ENCODE data around the gene INPP4A.

INPP4A gene

DNA sequence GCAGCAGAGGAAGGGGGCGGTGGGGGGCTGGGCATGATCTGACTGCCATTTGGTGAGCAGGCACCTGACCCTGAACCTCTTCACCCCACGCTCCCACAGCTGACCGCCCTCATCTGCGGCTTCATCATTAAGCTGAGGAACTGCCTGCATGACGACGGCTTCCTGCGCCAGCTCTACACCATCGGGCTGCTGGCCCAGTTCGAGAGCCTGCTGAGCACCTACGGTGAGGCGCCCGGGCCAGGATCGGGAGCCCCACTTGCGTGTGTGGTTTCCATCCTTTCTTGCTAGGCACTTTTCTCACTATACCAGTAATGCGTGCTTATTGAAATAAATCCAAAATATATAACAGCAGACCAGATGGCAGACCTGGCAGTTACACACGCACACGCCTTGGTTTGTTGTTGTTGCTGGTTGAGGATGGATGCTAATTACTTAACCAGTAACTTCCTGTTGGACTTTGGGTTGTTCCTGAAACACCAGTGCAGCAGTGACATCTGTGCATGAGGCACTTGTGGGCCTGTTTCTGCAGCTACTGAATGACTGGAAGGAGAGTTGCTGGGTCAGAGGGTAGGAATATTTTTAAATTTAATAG lies 120.0 kb downstream of the INPP4A start:
- DNase-seq (ENCODE audit: low read depth in 2 of 2), result no peak

DNA sequence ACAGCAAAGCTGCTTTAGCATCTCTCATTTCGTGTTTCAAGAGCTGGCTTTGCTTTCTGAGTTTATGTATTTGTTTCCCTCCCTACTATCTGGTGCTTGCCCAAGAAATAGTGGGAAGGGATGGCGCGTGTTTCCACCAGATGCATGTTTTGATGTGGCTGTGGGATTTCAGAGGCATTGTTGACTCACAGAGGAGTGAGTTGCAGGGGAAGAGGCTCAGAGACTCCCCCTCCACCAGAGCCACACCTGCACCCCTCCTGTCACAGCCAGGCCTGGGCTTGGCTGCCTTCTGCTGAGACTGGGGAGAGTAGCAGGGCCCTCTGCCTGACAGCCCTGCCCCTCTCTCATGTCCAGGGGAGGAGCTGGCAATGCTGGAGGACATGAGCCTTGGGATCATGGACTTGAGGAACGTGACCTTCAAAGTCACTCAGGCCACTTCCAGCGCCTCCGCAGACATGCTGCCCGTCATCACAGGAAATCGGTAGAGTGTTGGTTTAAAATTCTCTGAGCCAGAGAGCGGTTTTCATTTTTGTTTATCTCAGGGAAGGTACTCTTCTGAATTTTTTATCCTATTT lies 120.7 kb downstream of the INPP4A start:
- DNase-seq (ENCODE audit: low read depth in 2 of 2), result no peak

DNA sequence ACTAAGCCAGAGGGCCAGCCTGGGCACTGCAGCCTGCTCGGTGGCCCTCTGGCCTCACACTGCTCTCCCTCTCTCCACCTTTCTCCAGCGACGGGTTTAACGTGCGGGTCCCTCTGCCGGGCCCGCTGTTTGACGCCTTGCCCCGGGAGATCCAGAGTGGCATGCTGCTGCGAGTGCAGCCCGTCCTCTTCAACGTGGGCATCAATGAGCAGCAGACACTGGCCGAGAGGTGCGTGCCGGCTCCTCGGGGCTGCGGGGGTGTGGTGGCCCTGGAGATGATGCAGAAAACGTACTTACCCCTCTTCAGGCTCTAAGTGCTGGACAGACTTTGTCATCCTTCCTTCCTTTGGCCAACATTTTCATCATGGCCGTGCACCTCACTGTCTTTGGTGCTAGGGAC lies 121.3 kb downstream of the INPP4A start:
- DNase-seq (ENCODE audit: low read depth in 2 of 2), result no peak

DNA sequence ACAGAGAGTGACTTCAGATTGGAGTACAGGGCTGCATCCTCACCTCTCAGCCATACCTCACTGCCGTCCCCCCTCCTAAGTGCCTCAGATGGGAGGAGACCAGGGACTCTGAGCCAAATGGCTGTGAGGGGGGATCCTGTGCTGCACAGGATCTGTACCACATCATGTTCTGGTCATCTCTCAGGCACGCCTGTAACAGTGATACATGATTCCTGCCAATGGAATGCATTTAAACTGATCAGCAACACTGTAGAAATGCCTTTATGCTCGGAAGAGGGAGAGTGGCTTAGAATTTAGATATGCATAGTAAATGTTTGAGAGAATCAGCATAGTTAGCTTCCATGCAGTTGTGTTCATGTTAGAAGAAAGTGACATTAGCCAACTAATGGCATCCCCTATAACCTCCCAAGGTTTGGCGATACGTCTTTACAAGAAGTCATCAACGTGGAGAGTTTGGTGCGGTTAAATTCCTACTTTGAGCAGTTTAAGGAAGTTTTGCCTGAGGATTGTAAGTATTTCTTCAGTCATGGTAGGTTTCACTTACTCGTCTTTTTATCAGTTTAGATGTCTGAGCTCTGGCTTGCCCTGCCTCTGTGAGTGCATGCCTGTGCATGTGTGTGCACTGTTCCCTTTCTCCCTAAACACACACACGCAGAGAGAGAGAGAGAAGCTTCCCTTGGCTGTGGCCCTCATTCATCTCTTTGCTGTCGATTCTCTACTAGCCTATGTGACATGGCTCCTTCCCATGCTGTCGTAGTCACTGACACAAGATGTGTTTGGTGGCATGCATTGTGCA lies 123.7 kb downstream of the INPP4A start:
- no peak for DNase-seq (ENCODE audit: low read depth in 2 of 2)

DNA sequence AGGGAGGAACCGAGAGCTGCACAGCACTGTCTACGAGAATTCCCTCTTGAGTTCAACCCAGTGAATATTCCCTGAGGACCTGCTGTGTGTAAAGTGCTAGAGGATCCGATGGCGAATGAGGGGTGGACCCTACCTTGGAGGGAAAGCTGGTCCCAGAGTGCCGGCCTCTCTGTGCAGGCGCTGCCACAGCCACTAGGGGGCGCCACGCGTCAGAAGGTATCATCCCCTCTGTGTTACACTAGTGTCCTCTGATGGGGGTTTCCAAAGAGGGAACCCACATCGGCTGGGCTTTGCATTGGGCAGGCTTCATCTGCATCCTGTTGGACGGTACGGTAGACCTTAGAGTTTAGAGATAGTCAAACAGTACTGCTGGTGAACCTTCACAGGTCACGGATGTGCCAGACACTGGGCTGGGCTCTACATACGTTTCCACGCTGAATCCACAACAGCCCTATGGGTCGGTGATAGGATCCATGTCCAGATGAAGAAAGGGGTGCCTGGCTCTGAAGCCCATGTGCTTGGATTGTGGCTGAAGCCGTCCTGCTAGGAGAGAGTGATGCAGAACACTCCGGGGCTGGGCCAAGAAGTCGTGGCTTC lies 124.6 kb downstream of the INPP4A start:
- peak; percentile 36 to 59 for DNase-seq (ENCODE audit: low read depth in 2 of 2)

DNA sequence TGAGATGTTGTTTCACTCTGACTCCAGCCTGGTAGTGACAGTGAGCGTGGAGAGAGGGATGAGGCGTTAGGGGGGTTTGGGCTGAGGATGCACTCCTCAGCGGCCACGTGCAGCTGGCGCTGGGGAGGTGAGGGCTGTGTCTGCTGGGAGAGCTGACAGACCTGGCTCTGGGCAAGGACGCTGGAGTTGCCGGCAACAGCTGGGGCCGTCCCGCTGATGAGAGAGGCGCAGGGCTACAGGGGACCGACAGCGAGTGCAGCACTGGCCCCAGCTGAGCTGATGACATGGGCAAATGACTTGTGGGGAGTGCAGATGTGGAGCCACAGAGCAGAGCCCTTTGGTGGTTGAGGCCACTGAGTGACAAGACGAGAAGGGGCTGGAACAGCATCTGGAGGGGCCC lies 125.3 kb downstream of the INPP4A start:
- no peak for DNase-seq (ENCODE audit: low read depth in 2 of 2)

DNA sequence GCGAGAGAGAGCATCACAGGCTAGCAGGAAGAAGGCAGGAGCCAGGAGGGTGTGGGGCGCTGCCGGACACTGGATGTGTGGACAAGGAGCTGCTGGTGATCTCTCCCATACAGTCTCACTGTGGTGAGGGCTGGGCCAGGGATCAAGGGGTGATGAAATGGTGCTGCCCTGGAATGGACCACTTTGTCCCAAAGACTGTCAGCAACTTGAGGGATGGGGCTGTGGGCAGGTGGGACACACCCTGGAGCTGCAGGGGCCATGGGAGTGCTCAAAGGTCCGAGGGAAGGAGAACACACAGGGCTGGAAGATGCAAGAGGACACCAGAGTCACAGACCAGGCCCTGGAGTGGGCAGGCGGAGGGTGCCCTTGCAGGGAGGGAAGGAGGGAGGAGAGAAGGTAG lies 125.7 kb downstream of the INPP4A start:
- no peak for DNase-seq (ENCODE audit: low read depth in 2 of 2)

DNA sequence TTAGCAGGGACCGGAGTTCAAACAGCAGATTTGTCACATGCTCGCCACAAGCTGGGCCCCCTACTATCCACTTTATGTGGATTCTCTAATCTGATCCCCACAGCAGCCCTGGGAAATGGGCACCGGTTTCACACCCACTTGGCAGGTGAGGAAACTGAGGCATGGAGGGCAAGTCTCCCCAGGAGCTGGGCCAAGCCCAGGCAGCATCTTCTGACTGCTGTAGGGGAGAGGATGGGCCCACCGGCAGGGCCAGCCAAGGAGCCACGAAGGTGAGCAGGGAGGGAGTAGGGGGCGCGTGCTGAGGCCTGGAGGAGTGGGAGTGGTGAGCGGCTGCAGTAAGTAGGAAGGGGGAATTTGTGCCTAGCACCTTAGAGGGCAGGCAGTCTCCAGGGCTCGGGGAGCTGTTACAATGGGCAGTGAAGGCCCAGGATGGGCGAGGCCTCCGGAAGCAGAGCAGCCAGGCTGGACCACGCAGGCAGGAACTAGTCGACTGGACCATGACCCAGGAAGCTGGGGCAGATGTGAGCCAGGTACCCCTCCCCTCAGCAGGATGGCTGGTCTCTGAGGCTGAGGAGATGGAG lies 126.6 kb downstream of the INPP4A start:
- no peak for DNase-seq (ENCODE audit: low read depth in 2 of 2)

DNA sequence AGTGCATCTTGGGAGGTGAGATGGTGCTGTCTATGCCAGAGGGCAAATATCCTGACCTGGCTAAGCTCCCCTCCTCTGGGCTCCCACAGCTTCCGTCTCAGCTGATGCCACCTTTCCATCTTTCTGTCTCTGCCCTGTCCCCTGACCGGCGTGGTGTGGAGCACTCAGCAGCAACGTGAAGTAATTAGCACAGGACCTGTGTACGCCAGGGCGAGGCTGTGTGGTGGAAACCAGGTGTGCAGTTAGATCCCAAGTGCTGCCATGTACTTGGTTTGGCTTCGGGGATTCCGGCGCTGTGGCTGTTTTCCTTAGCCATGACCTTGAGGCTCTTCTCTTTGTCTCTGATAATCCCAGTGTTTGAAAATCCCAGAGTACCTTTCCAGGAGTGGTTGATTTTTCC lies 127.1 kb downstream of the INPP4A start:
- DNase-seq (ENCODE audit: low read depth in 2 of 2), result no peak

DNA sequence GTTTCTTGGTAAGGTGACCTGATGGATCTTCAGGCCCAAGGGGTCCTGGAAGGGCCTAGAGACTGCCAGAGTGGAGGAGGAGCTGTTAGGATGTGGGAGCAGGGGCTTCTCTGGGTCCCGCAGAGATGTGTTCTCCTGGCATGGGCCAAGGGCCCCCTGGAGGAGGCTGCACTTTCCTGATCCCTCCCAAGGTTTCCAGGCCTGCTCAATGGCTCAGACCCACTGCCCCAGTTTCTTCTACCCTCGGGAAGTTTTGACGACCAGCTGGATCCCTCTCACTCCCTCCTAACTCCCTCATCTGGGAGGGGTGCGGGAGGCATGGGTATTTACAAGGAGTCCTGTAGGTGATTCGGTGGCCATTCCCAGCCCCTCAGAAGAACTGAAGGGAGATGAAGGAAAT lies 127.6 kb downstream of the INPP4A start:
- DNase-seq (ENCODE audit: low read depth in 2 of 2), result no peak

DNA sequence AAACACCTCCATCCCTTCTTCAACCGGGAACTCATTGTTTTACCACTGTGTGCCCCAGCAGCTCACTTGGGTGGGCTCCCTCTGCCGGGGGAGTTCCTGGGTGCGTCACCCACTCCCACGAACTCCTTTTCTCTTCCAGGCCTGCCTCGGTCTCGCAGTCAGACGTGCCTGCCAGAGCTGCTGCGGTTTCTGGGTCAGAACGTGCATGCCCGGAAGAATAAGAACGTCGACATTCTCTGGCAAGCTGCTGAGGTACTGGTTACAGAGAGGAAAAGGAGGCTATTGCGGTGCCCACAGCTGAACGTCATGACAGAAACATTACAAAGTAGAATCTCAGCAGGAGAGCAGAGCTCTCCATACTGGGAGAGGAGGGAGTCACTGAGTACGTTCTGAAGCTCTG lies 128.0 kb downstream of the INPP4A start:
- DNase-seq (ENCODE audit: low read depth in 2 of 2), result no peak

DNA sequence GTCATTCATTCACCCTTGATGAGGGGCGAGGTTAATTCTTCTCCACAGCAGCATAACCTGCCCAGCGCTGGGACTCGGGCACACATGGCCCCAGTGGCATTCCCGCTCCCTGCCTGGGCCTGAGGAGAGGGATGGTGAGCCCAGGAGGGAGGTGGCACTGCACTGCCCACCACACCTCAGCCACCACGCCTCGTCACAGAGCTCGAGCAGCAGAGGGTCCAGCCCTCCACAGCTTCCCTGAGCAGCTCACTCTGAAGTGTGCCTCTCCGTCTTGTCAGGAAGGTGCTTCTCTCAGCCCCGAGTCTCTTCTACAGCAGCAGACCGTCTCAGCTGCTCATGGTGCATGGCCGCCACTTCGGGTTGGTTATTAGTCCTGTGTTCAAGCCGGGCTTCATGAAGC lies 128.8 kb downstream of the INPP4A start:
- no peak for DNase-seq (ENCODE audit: low read depth in 2 of 2)

DNA sequence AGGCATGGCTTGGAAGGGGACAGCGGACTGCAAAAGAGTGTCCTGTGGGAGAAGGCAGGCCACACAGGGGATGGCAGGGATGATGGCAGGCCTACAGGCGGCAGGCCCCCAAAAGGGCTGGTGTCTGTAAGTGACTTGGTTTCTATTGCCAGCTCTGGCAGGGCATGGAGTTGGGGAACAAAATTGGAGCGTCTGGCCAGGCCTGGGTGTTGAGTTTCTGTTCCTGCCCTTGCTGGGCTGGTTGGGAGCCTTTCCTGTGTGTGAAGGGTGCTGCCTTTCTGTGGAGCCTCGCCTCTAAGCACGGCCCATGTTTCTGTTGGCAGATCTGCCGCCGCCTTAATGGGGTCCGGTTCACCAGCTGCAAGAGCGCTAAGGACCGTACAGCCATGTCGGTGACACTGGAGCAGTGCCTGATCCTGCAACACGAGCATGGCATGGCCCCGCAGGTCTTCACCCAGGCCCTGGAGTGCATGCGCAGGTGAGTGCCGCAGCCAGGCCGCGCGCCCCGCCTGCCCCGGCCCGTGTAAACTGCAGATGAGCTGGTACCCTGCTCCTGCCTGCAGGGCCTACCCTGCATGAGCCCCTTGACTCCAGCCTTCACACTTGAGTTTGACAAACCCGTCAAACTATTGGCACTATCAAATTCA lies 132.1 kb downstream of the INPP4A start:
- DNase-seq (ENCODE audit: low read depth in 2 of 2), result no peak

DNA sequence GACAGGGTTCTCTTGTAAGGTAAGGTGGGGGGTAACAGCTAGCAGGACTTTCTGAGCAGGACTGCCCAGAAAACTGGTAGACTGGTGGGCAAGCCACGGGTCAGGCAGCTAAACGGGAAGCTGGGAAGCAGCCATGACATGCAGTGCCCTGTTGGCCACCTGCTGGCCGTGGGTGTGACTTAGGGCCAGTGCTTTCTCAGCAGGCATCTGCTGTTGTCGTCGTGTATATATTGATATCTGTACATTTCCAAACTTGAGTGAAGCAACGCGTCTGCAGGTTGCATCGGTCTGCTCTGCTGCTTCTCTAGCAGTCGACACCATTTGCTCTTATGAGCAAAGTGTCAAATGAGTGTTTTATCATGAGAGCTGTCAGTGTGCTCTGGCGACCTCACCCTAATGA lies 132.7 kb downstream of the INPP4A start:
- DNase-seq (ENCODE audit: low read depth in 2 of 2), result no peak

DNA sequence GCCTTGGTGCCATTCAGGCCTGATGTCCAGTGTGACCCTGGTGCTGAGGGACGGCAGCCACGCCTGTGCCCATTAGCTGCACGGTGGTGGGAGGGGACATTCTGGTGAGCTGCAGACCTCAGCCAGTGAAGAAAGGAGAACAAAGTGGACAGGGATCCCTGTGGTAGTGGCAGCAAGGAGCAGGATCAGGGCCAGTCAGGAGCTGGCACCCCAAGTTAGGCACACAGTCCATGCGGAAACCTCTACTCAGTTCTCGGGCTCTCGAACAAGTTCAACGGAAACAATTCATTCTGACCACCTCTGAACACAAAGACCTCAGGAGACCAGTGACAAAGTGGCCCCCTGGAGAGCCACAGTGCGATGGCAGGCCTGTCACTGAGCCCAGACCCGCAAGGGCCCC lies 133.6 kb downstream of the INPP4A start:
- DNase-seq (ENCODE audit: low read depth in 2 of 2), result no peak

DNA sequence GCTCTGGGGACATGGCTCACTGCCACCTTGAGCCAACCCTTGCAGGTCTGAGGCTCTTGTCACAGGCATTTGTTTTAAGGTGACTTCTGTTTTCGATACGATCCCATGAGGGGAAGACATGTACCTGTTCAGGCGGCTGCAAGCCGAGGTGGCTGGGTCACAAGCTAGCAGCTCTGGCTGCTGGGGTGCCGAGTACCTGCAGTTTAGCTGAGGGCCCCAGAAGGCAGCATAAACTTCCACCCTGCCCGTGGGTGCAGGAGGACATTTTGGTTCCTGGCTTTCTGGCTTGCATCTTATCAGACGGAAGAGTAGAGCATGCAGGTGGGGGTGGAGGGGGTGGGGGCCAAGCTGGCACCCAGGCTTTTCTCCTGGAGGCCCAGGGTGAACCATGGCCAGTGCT lies 135.3 kb downstream of the INPP4A start:
- DNase-seq (ENCODE audit: low read depth in 2 of 2), result no peak

DNA sequence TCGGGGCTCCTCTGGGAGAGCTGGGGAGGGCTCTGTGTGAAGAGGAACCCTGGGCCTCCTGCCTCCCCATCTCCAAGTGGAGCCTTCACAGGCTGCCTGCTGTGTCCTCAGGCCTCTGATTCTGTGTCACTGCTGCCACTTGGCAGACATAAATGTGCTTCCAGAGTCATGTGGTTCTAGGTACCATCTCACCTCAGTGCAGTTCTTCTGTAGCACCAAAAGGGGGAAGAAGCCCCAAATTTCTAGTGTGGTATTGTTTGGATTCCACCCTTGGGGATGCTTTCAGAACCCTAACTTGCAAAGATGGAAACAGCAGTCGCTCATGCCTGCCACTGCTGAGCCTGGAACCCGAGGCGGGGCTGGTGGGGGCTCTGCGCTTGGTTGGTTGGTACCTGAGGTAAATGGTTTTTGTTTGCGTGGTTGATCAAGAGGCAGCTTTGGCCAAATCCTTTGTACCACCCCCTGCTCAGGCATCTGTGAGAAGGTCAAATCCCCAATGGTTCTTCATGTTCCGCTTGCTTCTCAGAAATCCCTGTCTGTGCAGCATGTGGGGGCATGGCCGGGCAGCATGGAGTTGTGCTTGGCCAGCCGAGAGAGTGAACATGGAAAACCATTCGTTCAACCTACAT lies 136.1 kb downstream of the INPP4A start:
- no peak for DNase-seq (ENCODE audit: low read depth in 2 of 2)

DNA sequence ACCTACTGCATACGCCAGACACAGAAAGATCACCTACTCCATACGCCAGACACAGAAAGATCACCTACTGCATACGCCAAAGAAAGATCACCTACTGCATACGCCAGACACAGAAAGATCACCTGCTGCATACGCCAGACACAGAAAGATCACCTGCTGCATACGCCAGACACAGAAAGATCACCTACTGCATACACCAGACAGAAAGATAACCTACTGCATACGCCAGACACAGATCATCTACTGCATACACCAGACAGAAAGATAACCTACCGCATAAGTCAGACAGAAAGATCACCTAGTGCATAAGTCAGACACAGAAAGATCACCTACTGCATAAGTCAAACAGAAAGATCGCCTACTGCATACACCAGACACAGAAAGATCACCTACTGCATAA lies 137.9 kb downstream of the INPP4A start:
- no peak for DNase-seq (ENCODE audit: low read depth in 2 of 2)

DNA sequence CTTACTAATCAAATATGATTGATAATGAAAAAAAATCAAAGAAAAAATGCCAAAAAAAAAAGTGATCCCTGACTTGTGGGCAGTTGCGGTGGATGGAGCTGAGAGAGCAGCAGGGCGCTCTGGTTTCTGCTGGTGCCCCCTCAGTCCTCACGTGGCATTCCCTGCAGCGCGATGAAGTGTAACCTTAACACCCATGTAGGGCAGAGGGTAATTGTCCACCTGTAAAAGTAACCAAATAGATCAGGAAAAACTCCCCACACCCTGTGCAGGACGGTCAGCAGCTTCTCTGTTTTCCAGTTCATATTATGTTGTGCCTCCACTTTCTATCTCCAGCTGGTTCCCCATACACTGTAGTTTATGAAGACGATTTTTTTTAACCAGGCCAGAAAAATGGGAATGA lies 138.6 kb downstream of the INPP4A start:
- no peak for DNase-seq (ENCODE audit: low read depth in 2 of 2)

DNA sequence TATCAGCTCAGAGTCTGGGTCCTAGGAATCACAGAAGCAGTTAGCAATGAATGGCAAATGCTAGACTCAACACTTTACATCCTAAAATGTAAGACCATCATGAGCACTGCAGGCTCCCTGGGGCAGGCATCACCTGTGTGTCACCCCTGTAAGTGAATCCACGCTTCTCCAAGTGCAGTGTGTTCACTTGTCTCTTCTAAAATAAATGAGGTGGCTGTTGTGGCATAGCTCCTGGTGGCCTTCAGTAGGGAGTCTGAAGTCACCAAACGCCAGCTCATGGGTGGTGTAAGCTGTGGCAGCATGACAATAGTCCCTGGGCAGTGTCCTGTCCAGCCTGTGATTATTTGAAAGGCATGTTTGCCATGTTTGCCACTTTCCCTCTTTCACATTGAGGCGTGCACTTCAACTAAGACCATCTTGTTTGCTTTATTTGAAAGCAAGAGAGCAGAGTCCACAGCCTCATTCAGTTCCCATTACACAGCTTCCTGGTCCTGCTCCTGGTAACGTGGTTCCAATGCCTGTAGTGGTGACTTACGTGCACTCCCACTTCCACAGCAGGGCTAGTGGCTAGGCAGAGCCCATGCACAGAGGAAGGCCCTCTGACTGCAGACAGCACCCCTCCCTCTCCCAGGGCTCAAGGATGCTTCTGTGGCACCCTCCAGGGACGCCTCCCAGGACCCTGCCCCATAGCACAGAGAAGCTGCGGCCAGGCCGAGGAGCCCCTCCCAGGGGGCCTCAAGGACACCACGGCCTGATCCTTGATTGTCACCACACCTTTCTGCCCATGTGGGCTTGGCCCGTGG lies 139.4 kb downstream of the INPP4A start:
- DNase-seq (ENCODE audit: low read depth in 2 of 2), result no peak

DNA sequence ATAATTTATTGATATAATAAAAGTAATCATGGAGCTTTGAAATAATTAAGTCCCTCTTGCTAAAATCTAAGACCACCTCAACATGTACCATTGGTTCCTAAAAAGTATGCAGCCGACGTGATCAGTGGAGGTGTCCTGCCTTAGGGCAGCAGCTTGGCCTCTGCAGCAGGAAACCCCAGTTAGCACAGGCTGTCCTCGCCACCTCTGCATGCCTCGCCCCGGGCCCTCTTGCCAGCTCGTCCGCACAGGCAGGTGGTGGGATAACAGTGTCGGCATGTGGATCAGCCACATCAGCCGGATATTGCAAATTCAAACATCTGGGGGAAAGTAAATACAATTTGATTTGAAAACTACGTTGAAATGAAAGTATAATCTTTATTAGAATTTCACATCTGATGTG lies 140.7 kb downstream of the INPP4A start:
- DNase-seq (ENCODE audit: low read depth in 2 of 2), result no peak

Measured in stimulated activated CD4-positive, alpha-beta T cell treated with anti-CD3 and anti-CD28 coated beads, Interleukin-1b, Interleukin-23, amount 100 ng/mL, for 1 hour (primary cell).